ENCODE measurements around the gene FNDC3A. TPM values are rescaled to one million over a fixed set of nuclear protein-coding genes. Genes with fewer than 3 reads are reported as not detected.
"Not testable (repeated sequence)": the region's sequence is repeated elsewhere in the genome, so short reads cannot be mapped to it uniquely, and the experiment has no call there.

FNDC3A gene
- total RNA-seq, 1 donor from 2014 or later, result 16.9 TPM

DNA sequence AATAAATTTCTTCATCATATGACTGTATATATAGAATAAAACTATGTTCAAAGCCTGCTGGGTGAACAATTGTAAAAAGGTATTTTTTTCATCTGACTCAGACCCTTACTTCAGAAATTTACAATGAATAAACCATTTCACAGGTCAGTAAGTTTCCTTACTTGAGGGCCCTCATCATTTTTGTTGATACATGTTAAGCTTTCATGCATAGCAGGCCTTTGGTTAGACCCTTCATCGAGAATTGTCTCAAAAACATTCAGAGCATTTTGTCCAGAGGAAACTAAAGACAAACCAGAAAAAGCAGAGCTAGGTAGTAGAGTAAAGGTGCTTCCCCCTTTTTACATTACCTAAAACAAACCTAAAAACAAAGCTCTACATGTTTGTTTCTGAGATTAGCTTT, 46.2 kb downstream of the FNDC3A start:
- DNase-seq, result no peak
- intact Hi-C loops (cut with DNase I), result no loop called here
- ATAC-seq (ENCODE audit: poor library complexity), result no peak

GRCh38 chr13:49022472-49023144, 46.9 kb downstream of the FNDC3A start:
- intact Hi-C loops (cut with DNase I), result no loop called here
- ATAC-seq (ENCODE audit: poor library complexity), result no peak
- no peak for DNase-seq

DNA sequence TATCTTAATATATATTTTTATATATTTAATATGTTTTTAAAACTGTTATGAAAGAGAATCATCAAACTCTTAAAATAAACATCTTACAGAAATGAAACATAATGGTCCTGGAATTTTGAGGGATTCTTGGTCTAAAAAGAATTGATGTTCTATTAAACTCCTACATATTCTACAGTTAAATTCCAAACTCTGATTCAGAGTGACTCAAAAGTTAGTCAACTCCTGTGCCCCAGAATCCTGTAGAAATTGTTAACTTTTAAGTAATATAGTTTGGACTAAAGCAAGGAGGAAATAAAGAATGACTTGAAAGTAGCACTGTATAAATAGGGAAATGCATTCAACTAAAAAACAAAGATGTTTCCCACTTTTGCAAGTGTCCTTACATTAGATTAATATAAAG, 47.7 kb downstream of the FNDC3A start:
- DNase-seq (no peak), ATAC-seq (ENCODE audit: poor library complexity) (no peak)
- intact Hi-C loops (cut with DNase I), result no loop called here

DNA sequence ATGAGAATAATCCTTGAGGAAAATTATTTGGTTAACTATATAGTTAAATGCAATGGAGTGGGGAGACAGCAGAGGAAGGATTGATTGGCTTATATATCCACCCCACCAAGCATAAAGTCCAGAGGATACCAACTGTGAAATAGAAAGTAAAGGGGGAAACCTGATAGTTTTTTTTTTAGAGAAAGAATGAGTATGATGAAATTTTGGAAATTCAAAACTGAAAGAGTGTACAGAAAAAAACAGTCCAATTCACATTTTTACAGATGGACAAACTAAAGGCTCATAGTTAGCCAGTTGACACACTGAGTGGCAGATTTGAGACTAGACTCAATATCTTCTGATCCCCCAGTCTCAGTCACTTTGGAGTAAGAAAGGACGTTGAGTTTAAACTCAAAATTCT, 51.1 kb downstream of the FNDC3A start:
- DNase-seq (no peak), ATAC-seq (ENCODE audit: poor library complexity) (no peak)
- intact Hi-C loops (cut with DNase I), result no loop called here

DNA sequence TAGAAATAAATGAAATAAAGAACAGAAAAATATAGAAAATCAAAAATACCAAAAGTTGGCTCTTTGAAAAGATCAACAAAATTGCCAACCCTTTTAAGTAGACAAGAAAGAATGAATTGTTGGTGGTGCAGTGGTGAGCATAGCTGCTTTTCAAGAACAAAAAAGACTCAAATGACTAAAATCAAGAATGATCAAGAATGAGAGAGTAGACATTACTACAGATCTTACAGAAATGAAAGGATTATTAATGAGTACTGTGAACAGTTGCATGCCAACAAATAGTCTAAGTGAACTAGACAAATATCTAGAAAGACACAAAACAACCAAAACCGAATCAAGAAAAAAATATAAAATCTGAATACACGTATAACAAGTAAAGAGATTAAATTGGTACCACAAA, 53.9 kb downstream of the FNDC3A start:
- no peak for DNase-seq
- ATAC-seq (ENCODE audit: poor library complexity), result no peak
- intact Hi-C loops (cut with DNase I), result no loop called here

GRCh38 chr13:49030213-49030612, 54.5 kb downstream of the FNDC3A start:
- intact Hi-C loops (cut with DNase I), result no loop called here
- ATAC-seq (ENCODE audit: poor library complexity), result no peak
- DNase-seq, result no peak

GRCh38 chr13:49040872-49041271, 65.2 kb downstream of the FNDC3A start:
- intact Hi-C loops (cut with DNase I), result no loop called here
- DNase-seq, result no peak
- no peak for ATAC-seq (ENCODE audit: poor library complexity)

GRCh38 chr13:49042476-49042875, 66.8 kb downstream of the FNDC3A start:
- ATAC-seq (ENCODE audit: poor library complexity) (no peak), DNase-seq (no peak)
- intact Hi-C loops (cut with DNase I), result no loop called here

GRCh38 chr13:49044008-49044407, 68.3 kb downstream of the FNDC3A start:
- DNase-seq (no peak), ATAC-seq (ENCODE audit: poor library complexity) (no peak)
- intact Hi-C loops (cut with DNase I), result no loop called here

DNA sequence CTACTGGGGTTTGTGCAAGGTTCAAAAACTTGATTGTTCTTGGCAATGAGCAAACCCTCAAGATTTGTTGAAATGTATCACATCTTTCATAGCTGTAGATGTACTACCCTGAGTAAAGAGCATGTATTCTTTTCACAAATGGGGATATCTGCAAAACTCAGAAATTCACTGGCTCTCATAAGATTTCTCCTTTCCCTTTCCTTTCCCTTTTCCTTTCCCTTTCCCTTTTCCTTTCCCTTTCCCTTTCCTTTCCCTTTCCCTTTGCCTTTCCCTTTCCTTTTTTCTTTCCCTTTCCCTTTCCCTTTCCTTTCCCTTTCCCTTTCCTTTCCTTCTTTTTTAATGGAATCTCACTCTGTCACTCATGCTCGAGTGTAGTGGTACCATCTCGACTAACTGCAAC, 69.1 kb downstream of the FNDC3A start:
- no peak for DNase-seq
- intact Hi-C loops (cut with DNase I), result no loop called here
- no peak for ATAC-seq (ENCODE audit: poor library complexity)

DNA sequence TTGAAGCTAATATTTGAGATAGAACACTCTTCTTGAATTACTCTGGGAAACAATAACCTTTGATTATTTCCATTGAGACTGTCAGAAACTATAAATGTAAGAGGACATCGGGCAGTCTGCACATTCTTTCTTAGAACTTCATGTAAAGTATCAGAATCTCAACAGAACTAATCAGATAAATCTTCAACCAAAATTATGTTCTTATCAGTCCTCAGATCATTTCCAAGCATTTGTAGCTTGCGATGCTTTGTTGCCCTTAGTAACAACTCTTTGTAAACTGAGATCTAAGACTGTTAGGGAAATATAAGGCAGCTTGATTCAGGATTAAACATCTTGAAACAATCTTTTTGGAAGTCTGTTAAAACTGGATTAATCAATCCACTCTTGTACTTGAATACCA, 70.3 kb downstream of the FNDC3A start:
- DNase-seq (no peak), ATAC-seq (ENCODE audit: poor library complexity) (no peak)
- intact Hi-C loops (cut with DNase I), result no loop called here

DNA sequence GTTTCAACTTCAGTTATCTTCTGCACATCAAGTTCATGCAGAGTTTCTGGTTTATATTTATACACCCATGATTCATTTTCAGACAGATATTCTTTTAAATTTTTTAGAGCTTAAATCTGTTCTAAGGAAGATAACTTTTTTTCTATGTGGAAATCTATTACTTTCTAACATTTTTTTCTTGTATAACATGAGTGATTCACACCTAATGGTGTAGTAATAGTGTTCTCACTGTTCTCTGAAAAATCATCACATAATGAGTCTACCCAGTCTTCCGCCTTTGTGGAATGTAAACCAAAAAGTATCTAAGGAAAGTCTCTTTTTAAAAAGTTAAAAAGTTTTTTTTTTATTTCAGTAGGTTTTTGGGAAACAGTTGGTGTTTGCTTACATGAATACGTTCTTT, 70.8 kb downstream of the FNDC3A start:
- ATAC-seq (ENCODE audit: poor library complexity) (no peak), DNase-seq (no peak)
- intact Hi-C loops (cut with DNase I), result no loop called here

- intact Hi-C loops (cut with DNase I), result no loop called here
- DNase-seq (no peak), ATAC-seq (ENCODE audit: poor library complexity) (no peak)
Measured at GRCh38 chr13:49052813-49053212, 77.1 kb downstream of the FNDC3A start.

- intact Hi-C loops (cut with DNase I), result no loop called here
- DNase-seq, result no peak
- no peak for ATAC-seq (ENCODE audit: poor library complexity)
Measured at GRCh38 chr13:49053215-49053614, 77.5 kb downstream of the FNDC3A start.

- intact Hi-C loops (cut with DNase I), result no loop called here
- ATAC-seq (ENCODE audit: poor library complexity), result no peak
- DNase-seq, result no peak
Measured at GRCh38 chr13:49053906-49054305, 78.2 kb downstream of the FNDC3A start.

DNA sequence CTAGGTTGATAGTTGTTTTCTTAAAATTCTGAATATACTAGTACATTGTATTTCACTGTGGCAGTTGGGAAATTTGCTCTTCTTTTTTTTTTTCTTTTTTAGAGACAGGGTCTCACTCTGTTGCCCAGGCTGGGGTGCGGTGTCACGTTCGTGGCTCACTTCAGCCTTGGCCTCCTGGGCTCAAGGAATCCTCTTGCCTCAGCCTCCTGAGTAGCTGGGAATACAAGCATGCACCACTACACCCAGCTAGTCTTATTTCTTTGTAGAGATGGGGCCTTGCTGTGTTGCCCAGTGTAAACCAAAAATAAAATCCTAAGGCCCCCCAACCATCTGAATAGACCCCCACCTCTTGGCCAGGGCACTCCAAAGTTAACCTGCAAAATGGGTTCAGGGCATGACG, 79.3 kb downstream of the FNDC3A start:
- no peak for ATAC-seq (ENCODE audit: poor library complexity)
- no peak for DNase-seq
- intact Hi-C loops (cut with DNase I), result no loop called here

GRCh38 chr13:49057176-49057575, 81.5 kb downstream of the FNDC3A start:
- intact Hi-C loops (cut with DNase I), result no loop called here
- ATAC-seq (ENCODE audit: poor library complexity), result no peak
- no peak for DNase-seq

DNA sequence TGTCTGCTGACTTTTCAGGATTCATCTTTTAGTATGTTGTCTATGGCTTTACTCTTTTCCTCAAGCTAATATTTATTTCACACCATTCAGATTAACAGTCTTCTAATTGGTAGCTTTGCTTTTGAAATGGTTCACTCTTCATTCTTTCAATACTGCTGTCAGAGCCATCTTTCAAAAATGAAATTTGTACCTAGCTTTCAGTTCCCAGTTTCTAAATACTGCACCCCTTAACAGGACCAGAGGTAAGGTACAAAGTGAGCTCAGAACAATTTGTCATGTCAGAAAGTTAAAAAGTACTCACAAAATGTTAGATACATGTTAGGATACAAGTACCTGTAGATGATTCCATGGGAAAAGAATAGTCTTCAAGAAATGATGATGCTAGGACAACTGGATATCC, 83.0 kb downstream of the FNDC3A start:
- ATAC-seq (ENCODE audit: poor library complexity) (no peak), DNase-seq (no peak)
- intact Hi-C loops (cut with DNase I), result no loop called here

GRCh38 chr13:49060678-49061387, 85.1 kb downstream of the FNDC3A start:
- DNase-seq (no peak), ATAC-seq (ENCODE audit: poor library complexity) (no peak)
- intact Hi-C loops (cut with DNase I), result no loop called here

DNA sequence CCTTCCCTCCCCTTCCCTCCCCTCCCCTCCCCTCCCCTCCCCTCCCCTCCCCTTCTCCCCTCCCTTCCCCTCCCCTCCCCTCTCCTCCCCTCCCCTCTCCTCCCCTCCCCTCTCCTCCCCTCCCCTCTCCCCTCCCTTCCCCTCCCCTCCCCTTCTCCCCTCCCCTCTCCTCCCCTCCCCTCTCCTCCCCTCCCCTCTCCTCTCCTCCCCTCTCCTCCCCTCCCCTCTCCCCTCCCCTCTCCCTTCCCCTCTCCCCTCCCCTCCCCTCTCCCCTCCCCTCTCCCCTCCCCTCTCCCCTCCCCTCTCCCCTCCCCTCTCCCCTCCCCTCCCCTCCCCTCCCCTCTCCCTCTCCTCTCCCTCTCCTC, 85.7 kb downstream of the FNDC3A start:
- intact Hi-C loops (cut with DNase I); ATAC-seq (ENCODE audit: poor library complexity); DNase-seq: not testable (repeated sequence)

All from Right ventricle myocardium superior (tissue), 1 donor.